EH (cell line): ENCODE data around the gene NRXN3.
"Not testable (repeated sequence)": the region's sequence is repeated elsewhere in the genome, so short reads cannot be mapped to it uniquely, and the experiment has no call there.

ENCODE experiments used
- DNase-seq: peaks from one replicate; pipeline ENCODE4 v3.0.0-alpha.2; 2015; ENCODE audit warnings: low read depth

NRXN3 gene

GRCh38 chr14:79734151-79734550 is 1564.0 kb downstream of the NRXN3 start:
- DNase-seq, result no peak

GRCh38 chr14:79734656-79735055 is 1564.5 kb downstream of the NRXN3 start:
- no peak for DNase-seq

- DNase-seq, result no peak
Measured at GRCh38 chr14:79735121-79735520, 1564.9 kb downstream of the NRXN3 start.

- no peak for DNase-seq
Measured at GRCh38 chr14:79740066-79740601, 1570.0 kb downstream of the NRXN3 start.

- DNase-seq, result no peak
Measured at GRCh38 chr14:79742142-79742541, 1572.0 kb downstream of the NRXN3 start.

- peak; percentile 15 for DNase-seq
Measured at GRCh38 chr14:79745046-79745445, 1574.9 kb downstream of the NRXN3 start.

- no peak for DNase-seq
Measured at GRCh38 chr14:79749065-79749464, 1578.9 kb downstream of the NRXN3 start.

GRCh38 chr14:79758985-79759384 is 1588.8 kb downstream of the NRXN3 start:
- no peak for DNase-seq

- DNase-seq, result no peak
Measured at GRCh38 chr14:79764323-79764722, 1594.2 kb downstream of the NRXN3 start.

- DNase-seq, result no peak
Measured at GRCh38 chr14:79766511-79766910, 1596.3 kb downstream of the NRXN3 start.

- DNase-seq, result no peak
Measured at GRCh38 chr14:79767251-79767650, 1597.1 kb downstream of the NRXN3 start.

GRCh38 chr14:79767721-79768120 is 1597.5 kb downstream of the NRXN3 start:
- DNase-seq, result not testable (repeated sequence)

GRCh38 chr14:79781882-79782281 is 1611.7 kb downstream of the NRXN3 start:
- DNase-seq, result peak; percentile 89

- DNase-seq, result no peak
Measured at GRCh38 chr14:79783041-79783440, 1612.9 kb downstream of the NRXN3 start.

- DNase-seq, result no peak
Measured at GRCh38 chr14:79786522-79786921, 1616.3 kb downstream of the NRXN3 start.

- DNase-seq, result no peak
Measured at GRCh38 chr14:79788346-79788745, 1618.2 kb downstream of the NRXN3 start.

- DNase-seq, result no peak
Measured at GRCh38 chr14:79791055-79791732, 1621.0 kb downstream of the NRXN3 start.

- no peak for DNase-seq
Measured at GRCh38 chr14:79802093-79802492, 1631.9 kb downstream of the NRXN3 start.

- no peak for DNase-seq
Measured at GRCh38 chr14:79805636-79806035, 1635.5 kb downstream of the NRXN3 start.

GRCh38 chr14:79809849-79810612 is 1639.9 kb downstream of the NRXN3 start:
- peak; percentile 57 for DNase-seq

GRCh38 chr14:79820866-79821535 is 1650.8 kb downstream of the NRXN3 start:
- no peak for DNase-seq

- DNase-seq, result no peak
Measured at GRCh38 chr14:79822034-79822433, 1651.9 kb downstream of the NRXN3 start.

- peak; percentile 59 for DNase-seq
Measured at GRCh38 chr14:79825046-79825521, 1654.9 kb downstream of the NRXN3 start.
